ENCODE results near the gene TNFSF11. TPM values are rescaled to one million over a fixed set of nuclear protein-coding genes. Genes with fewer than 3 reads are reported as not detected.

TNFSF11 gene
- total and polyA plus RNA-seq, 2 donors (not counting 3 experiments of a cell fraction or from before 2014, with no cell fraction given): not detected

GRCh38 chr13:42525035-42525504 is 48.9 kb upstream of the TNFSF11 start:
- Histone ChIP-seq H4K20me1 (replicated peaks; ENCODE audit: control insufficient read depth, extremely low read depth, insufficient read depth, low read length) (no peaks in the 10 kb centered on the region), H3K27ac (ENCODE audit: insufficient read depth, low read depth, low read length) (no peak overlapping the region), H3K4me3 (replicated peaks in 1 of 3; ENCODE audit: insufficient read depth in 1 of 3, low read depth in 1 of 3, low read length in 3 of 3) (no peak overlapping the region), H3K9me3 (replicated peaks; ENCODE audit: control insufficient read depth, insufficient read depth, low read length) (no peaks in the 10 kb centered on the region), H3K27me3 (ENCODE audit: control insufficient read depth in 2 of 2, insufficient read depth in 2 of 2, low read length in 2 of 2) (peaks cover 6 to 8% of the 10 kb centered on the region in 2 experiments), H3K4me1 (ENCODE audit: control insufficient read depth, extremely low read depth, insufficient read depth, low read length) (no peaks in the 10 kb centered on the region), H3K36me3 (ENCODE audit: control insufficient read depth in 2 of 2, extremely low read depth in 1 of 2, insufficient read depth in 2 of 2, low read length in 2 of 2) (no peaks in the 10 kb centered on the region), H3K9me1 (replicated peaks; ENCODE audit: control insufficient read depth, extremely low read depth, insufficient read depth, low read length) (no peaks in the 10 kb centered on the region), H3K9ac (replicated peaks; ENCODE audit: extremely low read depth, insufficient read depth, low read length) (no peak overlapping the region), H3K79me2 (ENCODE audit: control insufficient read depth, insufficient read depth, low read length) (no peaks in the 10 kb centered on the region), H2AFZ (ENCODE audit: low read depth, low read length) (no peak overlapping the region), H3K4me2 (ENCODE audit: insufficient read depth, low read length) (no peak overlapping the region)
- no TSS peak for BruUV-seq (replicated peaks)
- CTCF ChIA-PET: interaction anchor here (1.1 to 1.2 kb wide), 3 partner anchors 31 to 191 kb away, joined by 3 read pairs; no protein-coding TSS in a partner anchor
- FAIRE-seq: no peak
- TF ChIP-seq MAX (IDR thresholded peaks at IDR 0.05; ENCODE audit: insufficient read depth, insufficient read length): no peak
- peak; percentile 55 for TF ChIP-seq FOS (IDR thresholded peaks at IDR 0.05; ENCODE audit: borderline replicate concordance, insufficient read depth, low read length)
- POLR2A ChIA-PET: no interaction called here
- dilution Hi-C loops (cut with MboI; ENCODE audit: extremely low pct_ligation_motif_present, low sequenced_read_pairs): no loop called here
- intact Hi-C loops (cut with micrococcal nuclease): no loop called here
- DNase-seq (ENCODE audit: low read depth, low spot score): peak; percentile 12

GRCh38 chr13:42526276-42526675 is 47.7 kb upstream of the TNFSF11 start:
- H3K4me2 ChIP-seq (ENCODE audit: insufficient read depth, low read length): no peak overlapping the region
- no peaks in the 10 kb centered on the region for H3K4me1 ChIP-seq (ENCODE audit: control insufficient read depth, extremely low read depth, insufficient read depth, low read length)
- dilution Hi-C loops (cut with MboI; ENCODE audit: extremely low pct_ligation_motif_present, low sequenced_read_pairs) (no loop called here), intact Hi-C loops (cut with micrococcal nuclease) (no loop called here)
- no peak overlapping the region for H3K9ac ChIP-seq (replicated peaks; ENCODE audit: extremely low read depth, insufficient read depth, low read length)
- ChIA-PET CTCF (interaction anchor here (1.1 to 1.2 kb wide), 3 partner anchors 32 to 192 kb away, joined by 3 read pairs; no protein-coding TSS in a partner anchor), POLR2A (interaction anchor here (0.7 kb wide), 1 partner anchor 11 kb away, joined by 3 read pairs; no protein-coding TSS in a partner anchor)
- no TSS peak for BruUV-seq (replicated peaks)
- no peak overlapping the region for H2AFZ ChIP-seq (ENCODE audit: low read depth, low read length)
- H3K27ac ChIP-seq (ENCODE audit: insufficient read depth, low read depth, low read length): no peak overlapping the region
- TF ChIP-seq MYC (IDR thresholded peaks at IDR 0.05; ENCODE audit: low read depth, low read length): no peak
- no peak for TF ChIP-seq MAX (IDR thresholded peaks at IDR 0.05; ENCODE audit: insufficient read depth, insufficient read length)
- TF ChIP-seq POLR2AphosphoS5 (IDR thresholded peaks at IDR 0.05; ENCODE audit: insufficient read depth, low read depth, low read length): no peak
- no peak for TF ChIP-seq JUN (IDR thresholded peaks at IDR 0.05; ENCODE audit: borderline replicate concordance, insufficient read depth, insufficient read length, low read depth)
- H3K79me2 ChIP-seq (ENCODE audit: control insufficient read depth, insufficient read depth, low read length): no peaks in the 10 kb centered on the region
- DNase-seq (ENCODE audit: low read depth, low spot score) (no peak), FAIRE-seq (no peak)
- H3K9me1 ChIP-seq (replicated peaks; ENCODE audit: control insufficient read depth, extremely low read depth, insufficient read depth, low read length): no peaks in the 10 kb centered on the region
- no peaks in the 10 kb centered on the region for H3K36me3 ChIP-seq (ENCODE audit: control insufficient read depth in 2 of 2, extremely low read depth in 1 of 2, insufficient read depth in 2 of 2, low read length in 2 of 2)
- H4K20me1 ChIP-seq (replicated peaks; ENCODE audit: control insufficient read depth, extremely low read depth, insufficient read depth, low read length): no peaks in the 10 kb centered on the region
- no peak overlapping the region for H3K4me3 ChIP-seq (replicated peaks in 1 of 3; ENCODE audit: insufficient read depth in 1 of 3, low read depth in 1 of 3, low read length in 3 of 3)
- H3K27me3 ChIP-seq (ENCODE audit: control insufficient read depth in 2 of 2, insufficient read depth in 2 of 2, low read length in 2 of 2): peaks cover 6 to 16% of the 10 kb centered on the region in 2 experiments
- H3K9me3 ChIP-seq (replicated peaks; ENCODE audit: control insufficient read depth, insufficient read depth, low read length): no peaks in the 10 kb centered on the region
